Right forelimb (tissue), 1 donor: ENCODE measurements around the gene CENPM.

Experiments used
- DNase-seq: peaks from one replicate; pipeline ENCODE4 v3.0.0-alpha.2; 2018

Gene CENPM

GRCh38 chr22:41929418-41929810, 17.5 kb downstream of the CENPM start:
- DNase-seq, result no peak

- DNase-seq, result no peak
Measured at GRCh38 chr22:41928593-41929417, 18.1 kb downstream of the CENPM start.

- DNase-seq, result no peak
Measured at GRCh38 chr22:41927813-41928212, 19.1 kb downstream of the CENPM start.

GRCh38 chr22:41925783-41926460, 21.0 kb downstream of the CENPM start:
- no peak for DNase-seq

- no peak for DNase-seq
Measured at GRCh38 chr22:41923595-41924276, 23.2 kb downstream of the CENPM start.

GRCh38 chr22:41922940-41923594, 23.9 kb downstream of the CENPM start:
- no peak for DNase-seq

GRCh38 chr22:41922328-41922727, 24.6 kb downstream of the CENPM start:
- DNase-seq, result no peak

GRCh38 chr22:41920271-41920976, 26.5 kb downstream of the CENPM start:
- no peak for DNase-seq

GRCh38 chr22:41919357-41920224, 27.4 kb downstream of the CENPM start:
- no peak for DNase-seq

- no peak for DNase-seq
Measured at GRCh38 chr22:41917903-41918791, 28.8 kb downstream of the CENPM start.

- no peak for DNase-seq
Measured at GRCh38 chr22:41917375-41917902, 29.5 kb downstream of the CENPM start.

- no peak for DNase-seq
Measured at GRCh38 chr22:41916745-41917358, 30.1 kb downstream of the CENPM start.

GRCh38 chr22:41915786-41916493, 31.0 kb downstream of the CENPM start:
- no peak for DNase-seq

GRCh38 chr22:41915035-41915785, 31.7 kb downstream of the CENPM start, which contains the start of gene SHISA8:
TSS of gene SHISA8 (minus strand) at chr22:41915074. CDS start at chr22:41914667, 407 bp downstream.
- DNase-seq, result peak; percentile 72

GRCh38 chr22:41914611-41915034, 32.3 kb downstream of the CENPM start:
- DNase-seq, result no peak

GRCh38 chr22:41913842-41914534, 33.0 kb downstream of the CENPM start:
- DNase-seq, result no peak

- DNase-seq, result no peak
Measured at GRCh38 chr22:41913040-41913719, 33.8 kb downstream of the CENPM start.
